ENCODE results near the gene PRDM5. TPM values are rescaled to one million over a fixed set of nuclear protein-coding genes. Genes with fewer than 3 reads are reported as not detected.
"Not testable (repeated sequence)": the region's sequence is repeated elsewhere in the genome, so short reads cannot be mapped to it uniquely, and the experiment has no call there.

Gene PRDM5
- total RNA-seq, 1 donor from 2014 or later = 0.23 TPM

- DNase-seq (ENCODE audit: low spot score) = no peak
- ATAC-seq = no peak
These were observed 257.7 kb downstream of the PRDM5 start for GRCh38 chr4:120664851-120665250.

DNA sequence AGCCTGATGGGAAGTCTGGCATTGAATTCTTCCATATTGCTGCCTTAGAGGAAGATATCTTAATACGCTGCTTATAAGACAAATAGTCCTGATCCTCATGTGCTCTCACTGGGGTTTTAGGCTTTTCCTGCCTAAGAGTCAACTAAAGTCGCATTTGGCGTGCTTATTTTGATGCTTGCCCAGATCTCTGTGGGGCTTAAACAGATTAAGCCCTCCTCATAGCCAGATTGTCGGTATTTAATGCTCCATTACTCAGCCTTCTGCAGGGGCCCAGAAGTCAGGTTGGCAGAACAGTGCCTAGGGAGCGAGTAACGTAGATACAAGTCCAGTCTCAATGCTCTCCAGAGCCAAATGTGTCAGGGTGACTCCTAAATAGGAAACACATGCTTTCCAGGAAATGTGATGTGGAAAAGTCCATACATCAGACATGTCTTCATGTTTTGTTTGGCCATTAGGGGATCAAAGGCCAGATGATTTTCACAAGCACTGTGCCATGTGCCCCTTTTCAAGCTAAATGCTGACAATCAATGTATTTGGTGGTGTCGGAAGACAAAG is 262.8 kb downstream of the PRDM5 start:
- DNase-seq (ENCODE audit: low spot score) (no peak), ATAC-seq (no peak)

DNA sequence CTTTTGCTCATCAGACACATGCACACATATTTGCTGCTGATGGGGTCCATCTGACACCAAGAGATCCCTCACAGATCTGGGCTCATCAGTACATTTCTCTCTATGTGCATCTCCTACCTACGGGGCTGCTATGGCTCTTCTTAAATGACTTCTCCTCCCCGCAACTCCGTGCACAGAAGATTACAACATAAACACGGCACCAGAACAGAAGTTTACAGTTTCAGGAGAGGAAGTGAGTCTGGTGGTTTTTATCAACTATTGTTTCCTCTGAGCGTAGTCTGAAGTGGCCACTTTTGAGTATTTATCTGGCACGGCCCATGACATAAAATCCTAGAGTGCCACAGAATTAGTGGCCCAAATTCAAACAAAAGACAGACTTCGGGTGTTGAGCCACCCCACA is 263.8 kb downstream of the PRDM5 start:
- ATAC-seq (no peak), DNase-seq (ENCODE audit: low spot score) (no peak)

DNA sequence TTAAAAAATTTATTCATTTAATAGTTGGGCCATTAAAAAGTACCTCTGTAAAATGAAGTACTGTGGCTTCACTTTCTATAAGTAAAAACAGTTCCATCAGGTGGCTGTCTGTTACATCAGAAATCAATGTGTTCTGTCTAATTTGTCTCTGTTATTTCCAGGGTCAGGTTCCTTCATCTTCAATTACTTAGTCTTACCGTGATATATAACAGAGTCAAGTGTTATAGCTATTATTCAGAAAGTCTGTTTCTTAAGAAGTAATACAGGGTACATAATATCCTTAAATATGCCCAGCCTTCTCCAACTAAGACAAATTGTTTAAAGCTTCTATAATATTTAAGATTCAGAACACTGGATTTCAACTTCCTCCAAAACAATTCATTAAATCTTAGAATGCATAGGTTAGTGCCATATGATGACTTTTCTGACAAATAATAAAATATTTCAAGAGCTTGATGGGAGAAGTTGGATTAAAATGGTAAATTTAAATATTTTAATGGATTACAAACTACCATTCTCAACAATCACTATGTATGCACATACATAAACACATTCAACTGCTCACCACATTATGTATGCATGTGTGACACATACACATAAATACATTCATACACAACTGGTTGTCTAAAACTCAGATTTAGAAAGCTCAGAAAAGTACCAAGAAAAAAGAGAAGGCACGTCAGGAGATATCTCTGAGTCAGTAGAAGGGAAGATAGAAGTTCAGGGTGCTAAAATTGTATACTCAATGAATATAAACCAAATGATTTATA is 268.5 kb downstream of the PRDM5 start:
- ATAC-seq (no peak), DNase-seq (ENCODE audit: low spot score) (no peak)

DNA sequence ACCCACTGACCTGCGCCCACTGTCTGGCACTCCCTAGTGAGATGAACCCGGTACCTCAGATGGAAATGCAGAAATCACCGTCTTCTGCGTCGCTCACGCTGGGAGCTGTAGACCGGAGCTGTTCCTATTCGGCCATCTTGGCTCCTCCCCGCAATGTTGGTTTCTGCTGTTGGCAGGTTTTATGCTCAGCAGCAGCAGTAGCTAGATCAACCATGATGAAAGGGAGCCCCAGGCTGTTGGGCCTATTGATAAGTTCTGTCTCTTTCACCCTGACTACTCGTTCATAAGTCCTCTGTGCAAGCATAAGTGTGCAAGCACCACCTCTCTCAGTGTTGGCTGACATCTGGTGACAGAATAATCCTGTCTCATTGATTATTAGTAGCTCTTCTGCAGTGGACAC is 274.2 kb downstream of the PRDM5 start:
- not testable (repeated sequence) for ATAC-seq; DNase-seq (ENCODE audit: low spot score)

Other genes with a start within 250 kb of the PRDM5 start
- 1.1 TPM for gene NDNF, start 149.8 kb upstream of the PRDM5 start, total RNA-seq
- gene TNIP3, start 241.6 kb upstream of the PRDM5 start, total RNA-seq = not detected